PFSK-1 (cell line): ENCODE results near the gene TMEM109.

Source experiments
- POLR2AphosphoS5 ChIP-seq: IDR thresholded peaks from 2 replicates; pipeline ENCODE4 v1.6.1; 2012; ENCODE audit warnings: low read depth, mild to moderate bottlenecking, control low read depth, low read length, moderate library complexity
- TF ChIP-seq, protein P1 (sequence below), 2 experiments: IDR thresholded peaks; 2 replicates each; pipeline versions ENCODE4 v1.6.1 to v1.8.0; 2011 to 2012; ENCODE audit warnings: low read depth in 2 of 2, low read length in 2 of 2, control low read depth in 1 of 2, inconsistent platforms in 1 of 2, mild to moderate bottlenecking in 1 of 2, moderate library complexity in 1 of 2; ENCODE audit not compliant: insufficient read depth in 1 of 2

DNA sequence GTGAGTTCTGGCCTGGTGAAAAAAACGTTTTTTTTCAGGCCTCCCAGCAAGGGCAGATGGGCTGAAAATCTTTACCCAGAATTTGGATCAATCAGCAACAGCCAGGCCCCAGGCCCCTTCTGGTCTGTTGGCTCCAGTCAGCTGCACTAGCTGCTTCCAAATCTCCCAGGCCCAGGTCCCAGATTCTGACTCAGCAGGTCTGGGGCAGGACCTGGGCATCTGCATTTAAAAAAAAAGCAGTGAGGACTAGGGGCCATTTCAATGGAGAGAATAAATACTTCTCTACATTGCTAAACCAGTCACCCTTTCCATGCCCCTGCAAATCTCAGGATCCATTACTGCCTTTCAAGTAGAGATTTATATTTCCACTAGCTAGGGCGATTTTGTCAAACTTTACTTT lies 33.7 kb downstream of the TMEM109 start:
- TF ChIP-seq POLR2AphosphoS5 = no peak
- TF ChIP-seq, protein P1, sequence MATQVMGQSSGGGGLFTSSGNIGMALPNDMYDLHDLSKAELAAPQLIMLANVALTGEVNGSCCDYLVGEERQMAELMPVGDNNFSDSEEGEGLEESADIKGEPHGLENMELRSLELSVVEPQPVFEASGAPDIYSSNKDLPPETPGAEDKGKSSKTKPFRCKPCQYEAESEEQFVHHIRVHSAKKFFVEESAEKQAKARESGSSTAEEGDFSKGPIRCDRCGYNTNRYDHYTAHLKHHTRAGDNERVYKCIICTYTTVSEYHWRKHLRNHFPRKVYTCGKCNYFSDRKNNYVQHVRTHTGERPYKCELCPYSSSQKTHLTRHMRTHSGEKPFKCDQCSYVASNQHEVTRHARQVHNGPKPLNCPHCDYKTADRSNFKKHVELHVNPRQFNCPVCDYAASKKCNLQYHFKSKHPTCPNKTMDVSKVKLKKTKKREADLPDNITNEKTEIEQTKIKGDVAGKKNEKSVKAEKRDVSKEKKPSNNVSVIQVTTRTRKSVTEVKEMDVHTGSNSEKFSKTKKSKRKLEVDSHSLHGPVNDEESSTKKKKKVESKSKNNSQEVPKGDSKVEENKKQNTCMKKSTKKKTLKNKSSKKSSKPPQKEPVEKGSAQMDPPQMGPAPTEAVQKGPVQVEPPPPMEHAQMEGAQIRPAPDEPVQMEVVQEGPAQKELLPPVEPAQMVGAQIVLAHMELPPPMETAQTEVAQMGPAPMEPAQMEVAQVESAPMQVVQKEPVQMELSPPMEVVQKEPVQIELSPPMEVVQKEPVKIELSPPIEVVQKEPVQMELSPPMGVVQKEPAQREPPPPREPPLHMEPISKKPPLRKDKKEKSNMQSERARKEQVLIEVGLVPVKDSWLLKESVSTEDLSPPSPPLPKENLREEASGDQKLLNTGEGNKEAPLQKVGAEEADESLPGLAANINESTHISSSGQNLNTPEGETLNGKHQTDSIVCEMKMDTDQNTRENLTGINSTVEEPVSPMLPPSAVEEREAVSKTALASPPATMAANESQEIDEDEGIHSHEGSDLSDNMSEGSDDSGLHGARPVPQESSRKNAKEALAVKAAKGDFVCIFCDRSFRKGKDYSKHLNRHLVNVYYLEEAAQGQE (IDR thresholded peaks at IDR 0.05; ENCODE audit: insufficient read depth in 1 of 2, low read depth in 2 of 2, low read length in 2 of 2) = no peak
